NK-92 treated with Interleukin-12 subunit alpha and Interleukin-12 subunit beta, amount 100 ng/mL, for 24 hours (cell line): ENCODE data around the gene FOXC2.

ENCODE experiments used
- DNase-seq: peaks from one replicate; lab custom pipeline; 2025; lab: John Stamatoyannopoulos, UW

The FOXC2 gene

DNA sequence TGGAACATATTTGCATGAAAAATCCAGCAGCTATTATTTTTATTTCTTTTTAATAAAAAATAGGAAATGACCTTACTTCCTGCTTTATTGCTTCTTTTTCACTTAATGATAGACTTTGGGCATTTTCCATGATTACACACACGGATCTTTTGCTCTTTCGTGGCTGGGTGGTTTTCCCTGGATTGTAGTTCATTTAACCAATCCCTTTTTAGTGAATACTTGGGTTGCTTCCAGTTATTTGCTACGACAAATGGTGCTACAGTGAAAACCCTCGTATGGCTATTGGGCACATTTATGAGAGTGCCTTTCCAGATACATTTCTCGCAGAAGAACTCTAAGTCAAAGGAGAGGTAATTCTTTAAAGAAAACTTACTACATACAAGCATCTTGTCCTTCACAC, 50.3 kb downstream of the FOXC2 start:
- no peak for DNase-seq

DNA sequence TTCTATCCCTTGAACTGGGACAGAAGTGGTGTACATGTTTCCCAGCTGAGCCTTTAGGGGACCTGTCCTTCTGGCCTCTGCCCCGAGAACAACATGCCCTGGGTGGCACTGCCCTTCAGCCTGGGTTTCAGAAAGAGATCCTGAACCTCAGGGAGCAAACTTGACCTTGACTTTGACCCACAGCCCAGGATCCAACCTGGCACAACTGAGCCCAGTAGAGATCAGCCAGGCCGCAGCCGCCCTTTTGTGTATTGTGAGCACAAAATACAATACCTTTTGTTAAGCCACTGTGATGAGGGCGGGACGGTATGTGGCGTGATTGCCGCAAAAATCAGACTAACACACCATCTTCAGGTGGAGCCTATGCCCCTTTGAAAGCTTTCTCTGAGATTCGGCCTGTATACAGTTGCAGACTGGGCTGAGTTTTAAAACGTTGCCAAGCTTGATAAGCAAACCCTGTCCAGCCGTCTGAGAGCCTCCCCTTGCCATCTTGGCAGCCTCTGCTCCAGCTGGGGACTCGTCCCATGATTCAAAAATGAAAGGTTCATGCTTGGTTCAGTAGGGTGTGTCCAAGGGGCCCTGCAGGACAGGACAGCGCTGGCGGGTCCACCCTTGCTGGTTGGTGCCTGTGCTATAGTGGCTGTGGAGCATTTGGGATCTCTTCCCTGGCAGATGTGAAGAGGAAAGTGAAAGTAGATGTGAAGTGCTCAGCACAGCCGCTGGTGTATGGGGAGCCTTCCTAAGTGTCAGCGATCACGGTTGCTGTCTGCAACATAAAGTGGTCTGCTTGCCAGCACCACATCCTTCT, 52.0 kb downstream of the FOXC2 start:
- DNase-seq: no peak
